ENCODE data around the gene TIFAB.
"Not testable (repeated sequence)": the region's sequence is repeated elsewhere in the genome, so short reads cannot be mapped to it uniquely, and the experiment has no call there.

TIFAB gene, protein sequence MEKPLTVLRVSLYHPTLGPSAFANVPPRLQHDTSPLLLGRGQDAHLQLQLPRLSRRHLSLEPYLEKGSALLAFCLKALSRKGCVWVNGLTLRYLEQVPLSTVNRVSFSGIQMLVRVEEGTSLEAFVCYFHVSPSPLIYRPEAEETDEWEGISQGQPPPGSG

DNA sequence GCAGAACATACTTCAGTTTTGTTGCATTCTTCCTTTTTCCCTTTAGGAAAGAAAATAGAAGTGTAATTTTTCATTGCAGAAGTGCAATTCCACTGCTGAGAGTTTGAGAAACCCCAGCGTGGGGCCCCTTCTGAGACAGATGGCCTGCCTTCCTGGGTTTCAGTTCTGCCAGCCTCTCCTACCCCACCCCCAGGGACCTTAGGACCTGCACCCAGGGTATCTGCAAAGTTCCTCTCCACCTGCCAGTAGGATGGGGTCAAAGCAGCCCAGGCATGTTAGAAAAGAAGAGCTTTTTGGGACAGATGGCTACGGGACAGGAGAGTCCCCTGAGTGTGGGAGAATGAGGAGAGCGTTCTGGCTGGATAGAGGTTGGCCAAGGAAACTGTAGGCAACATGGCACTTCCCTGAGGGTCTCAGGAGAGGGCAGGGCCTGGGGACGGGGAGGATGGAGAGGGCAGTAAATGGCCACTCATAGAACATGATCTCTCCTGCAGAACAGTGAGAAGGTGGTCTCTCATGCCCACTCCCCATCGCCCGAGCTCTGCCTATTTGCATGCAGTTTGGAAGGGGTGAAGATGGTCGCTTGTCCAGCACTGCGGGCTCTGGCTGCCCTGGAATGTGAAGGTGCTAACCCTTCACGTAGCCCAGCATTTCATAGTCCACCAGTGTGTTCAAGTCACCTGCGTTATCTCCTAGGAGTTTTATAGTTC lies at the start of gene TIFAB:
Gene TIFAB (minus strand): TSS at position 31 of the 710 bp plus-strand sequence. CDS start 2,412 bp downstream, outside the sequence.
- DNase-seq, result no peak

DNA sequence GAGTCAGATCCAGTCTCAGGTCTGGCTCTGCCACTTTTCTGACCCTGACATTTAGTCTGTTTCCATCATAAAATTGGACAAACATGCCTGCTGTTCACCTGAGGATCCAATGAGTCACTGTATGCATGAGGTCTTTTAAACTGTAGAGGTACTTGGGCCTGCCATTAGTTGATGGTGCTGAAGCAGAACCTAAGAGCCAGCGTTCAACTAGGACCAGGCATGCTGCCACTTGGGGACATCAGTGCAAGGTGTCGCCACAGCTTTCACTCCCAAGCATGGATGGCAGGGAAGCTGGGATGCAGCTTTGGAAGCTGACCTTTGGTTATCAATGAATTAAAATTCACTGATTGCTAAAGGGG lies 46.5 kb upstream of the TIFAB start:
- DNase-seq, result no peak

DNA sequence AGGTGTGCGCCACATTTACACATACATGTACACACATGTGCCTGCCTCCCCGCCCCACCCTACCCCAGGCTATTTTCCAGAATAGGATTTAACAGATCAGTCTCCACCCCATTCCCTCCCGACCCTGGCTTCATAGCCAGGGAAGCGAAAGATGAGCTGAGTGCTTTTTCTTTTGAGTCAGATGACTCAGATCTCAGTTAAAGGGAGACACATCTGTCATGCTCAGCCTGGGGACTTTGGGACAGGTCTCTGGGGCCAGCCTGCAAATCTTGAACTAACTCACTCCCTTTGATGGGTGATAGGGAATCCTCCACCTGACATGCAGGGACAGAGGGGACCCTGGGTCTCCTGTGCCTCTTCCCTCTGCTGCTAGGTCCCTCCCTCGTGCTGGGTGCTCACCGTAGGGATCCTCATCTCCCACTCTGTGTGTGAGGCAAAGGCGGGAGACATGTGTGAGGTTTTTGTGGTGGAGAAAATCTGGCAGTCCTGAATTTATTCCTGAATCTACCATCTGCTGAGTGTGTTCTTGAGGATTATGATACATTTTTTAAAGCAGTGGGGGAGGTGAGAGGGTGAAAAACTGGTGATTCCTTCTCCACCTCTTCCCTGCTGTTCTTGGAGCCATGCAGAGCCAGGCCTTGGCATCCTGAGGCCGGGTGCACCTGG lies 46.0 kb upstream of the TIFAB start:
- no peak for DNase-seq

DNA sequence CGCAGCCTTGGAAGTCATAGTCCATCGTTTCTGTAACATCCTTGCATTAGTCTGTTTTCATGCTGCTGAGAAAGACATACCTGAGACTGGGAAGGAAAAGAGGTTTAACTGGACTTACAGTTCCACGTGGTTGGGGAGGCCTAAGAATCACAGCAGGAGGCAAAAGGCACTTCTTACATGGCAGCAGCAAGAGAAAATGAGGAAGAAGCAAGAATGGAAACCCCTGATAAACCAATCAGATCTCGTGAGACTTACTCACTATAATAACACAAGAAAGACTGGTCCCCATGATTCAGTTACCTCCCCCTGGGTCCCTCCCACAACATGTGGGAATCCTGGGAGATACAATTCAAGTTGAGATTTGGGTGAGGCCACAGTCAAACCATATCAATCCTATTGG lies 43.4 kb upstream of the TIFAB start:
- not testable (repeated sequence) for DNase-seq

DNA sequence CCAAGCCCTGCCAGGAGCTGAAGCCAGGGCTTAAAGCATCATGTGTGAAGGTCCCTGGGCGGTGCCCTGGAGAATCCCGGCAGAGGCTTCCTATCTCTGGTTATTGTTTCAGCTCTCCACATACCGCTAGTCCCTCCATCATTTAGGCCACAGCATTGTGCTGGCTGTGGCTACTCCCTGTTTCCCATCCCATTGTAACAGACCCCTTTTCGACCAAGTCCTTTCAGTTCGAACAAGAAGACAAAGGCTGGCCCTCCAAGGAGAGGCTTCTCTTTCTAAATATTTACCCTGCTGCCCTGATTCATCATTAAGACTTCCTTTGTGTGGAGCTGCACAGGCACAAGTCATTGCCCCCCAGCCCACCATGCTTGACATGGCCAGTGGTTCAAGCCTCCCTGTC lies 42.0 kb upstream of the TIFAB start:
- no peak for DNase-seq

DNA sequence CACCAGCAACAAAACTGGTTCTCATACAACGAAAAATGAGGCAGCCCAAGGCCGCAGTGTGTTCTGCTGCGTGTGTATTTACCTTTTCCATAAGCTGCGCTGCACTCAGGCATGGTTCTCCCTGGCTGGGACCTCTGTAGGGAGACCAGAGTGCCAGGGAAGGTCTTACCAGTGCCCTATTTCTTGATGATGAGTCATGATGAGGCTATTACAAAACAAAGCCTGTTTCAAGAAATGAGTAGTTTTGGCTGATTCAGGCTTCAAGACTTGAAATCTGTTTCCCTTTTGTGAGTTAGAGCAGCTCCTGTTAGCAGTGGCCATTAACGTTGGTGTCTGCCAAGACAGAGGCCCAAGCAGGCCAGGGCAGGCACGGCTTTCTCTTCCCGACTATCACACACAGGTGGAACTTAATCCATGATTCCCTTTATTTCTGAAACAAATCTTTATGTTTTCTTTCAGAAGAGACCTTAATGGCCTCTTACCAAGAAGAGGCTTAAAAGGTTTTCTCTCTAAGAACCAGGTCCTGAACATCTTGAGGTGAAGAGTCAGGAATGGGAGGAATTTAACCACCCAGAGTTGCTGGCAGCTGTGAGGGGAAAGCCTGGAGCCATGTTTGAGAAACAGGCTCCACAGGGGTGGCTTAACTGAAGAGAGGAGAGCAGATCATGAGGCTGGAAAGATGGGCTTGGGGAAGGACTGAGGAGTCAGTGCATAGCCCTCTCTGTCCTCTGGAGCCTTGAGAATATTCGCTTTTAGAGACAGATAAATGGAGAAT lies 41.4 kb upstream of the TIFAB start:
- DNase-seq, result no peak

DNA sequence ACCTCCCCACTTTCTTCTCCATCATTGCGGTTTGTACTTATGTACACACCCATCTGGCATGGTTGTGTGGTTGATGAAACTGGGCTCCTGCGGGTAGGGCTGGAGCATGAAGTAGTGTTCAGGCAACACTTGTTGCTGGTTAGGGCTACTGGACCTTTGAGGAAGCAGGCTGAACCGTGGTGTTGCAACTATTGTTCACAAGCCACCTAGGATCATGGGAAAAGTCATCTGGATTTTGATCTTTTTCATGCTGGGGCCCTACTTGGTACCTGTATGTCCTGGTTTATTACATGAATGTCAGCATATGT lies 40.1 kb upstream of the TIFAB start:
- DNase-seq, result no peak

DNA sequence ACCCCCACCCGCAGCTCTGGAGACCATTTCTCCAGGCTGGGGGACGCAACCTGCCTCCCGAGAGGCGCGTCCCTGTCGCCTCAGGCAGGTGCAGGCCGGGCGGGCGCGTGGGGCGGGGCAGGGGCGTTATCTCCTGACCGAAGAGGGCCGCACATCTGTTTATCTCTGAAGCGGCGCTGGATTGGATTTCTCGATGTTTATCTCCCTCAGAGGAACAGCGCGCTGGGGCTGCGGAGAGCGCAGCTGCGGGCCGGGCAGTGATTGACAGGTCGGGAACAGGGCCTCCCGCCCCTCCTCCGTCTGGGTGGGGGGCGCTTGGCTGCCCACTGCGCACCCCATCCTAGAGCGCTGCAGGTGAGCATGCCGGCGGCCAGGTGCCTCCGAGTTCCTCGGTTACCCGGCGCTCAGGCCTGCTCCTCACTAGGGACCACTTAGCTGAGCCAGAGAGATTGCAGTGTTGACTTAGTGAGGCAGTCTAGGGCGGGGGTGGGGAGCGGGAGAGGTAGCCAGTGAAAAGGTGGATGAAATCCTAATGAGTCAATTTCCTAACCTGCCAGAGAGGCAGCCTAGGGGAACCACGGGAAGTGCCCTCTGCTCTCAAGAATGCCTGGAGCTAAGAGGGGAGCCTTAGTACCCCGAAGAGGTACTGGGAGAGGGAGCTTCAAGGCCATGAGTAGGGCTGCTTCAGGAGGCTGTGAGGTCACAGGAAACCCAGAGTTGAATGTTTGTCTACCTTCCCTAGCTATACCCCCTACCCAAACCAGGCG lies 39.6 kb upstream of the TIFAB start:
- DNase-seq, result no peak

DNA sequence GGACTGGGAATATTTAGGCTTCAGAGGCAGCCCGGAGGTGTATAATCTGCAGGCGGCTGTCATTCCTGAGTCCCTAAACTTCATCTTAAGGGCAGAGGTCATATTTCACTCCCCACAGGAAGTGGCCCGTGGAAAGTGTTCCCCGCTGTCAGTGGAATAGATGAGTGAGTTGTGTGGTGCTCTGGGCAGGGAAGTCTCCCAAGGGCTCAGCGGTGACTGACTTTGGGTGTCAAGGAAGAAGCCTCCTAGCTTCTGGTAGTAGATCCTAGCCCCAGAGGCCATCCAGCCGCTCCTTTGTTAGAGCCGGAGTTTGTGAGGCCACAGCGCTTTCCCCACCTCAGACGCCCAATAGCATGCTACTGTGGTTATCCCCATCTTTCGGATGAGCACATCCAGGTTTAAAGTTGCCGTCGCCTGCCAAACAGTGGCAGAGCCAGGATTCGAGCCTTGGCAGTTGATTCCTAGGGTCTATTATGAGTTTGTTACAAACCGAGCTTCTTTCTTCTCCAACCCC lies 38.9 kb upstream of the TIFAB start:
- DNase-seq, result no peak

DNA sequence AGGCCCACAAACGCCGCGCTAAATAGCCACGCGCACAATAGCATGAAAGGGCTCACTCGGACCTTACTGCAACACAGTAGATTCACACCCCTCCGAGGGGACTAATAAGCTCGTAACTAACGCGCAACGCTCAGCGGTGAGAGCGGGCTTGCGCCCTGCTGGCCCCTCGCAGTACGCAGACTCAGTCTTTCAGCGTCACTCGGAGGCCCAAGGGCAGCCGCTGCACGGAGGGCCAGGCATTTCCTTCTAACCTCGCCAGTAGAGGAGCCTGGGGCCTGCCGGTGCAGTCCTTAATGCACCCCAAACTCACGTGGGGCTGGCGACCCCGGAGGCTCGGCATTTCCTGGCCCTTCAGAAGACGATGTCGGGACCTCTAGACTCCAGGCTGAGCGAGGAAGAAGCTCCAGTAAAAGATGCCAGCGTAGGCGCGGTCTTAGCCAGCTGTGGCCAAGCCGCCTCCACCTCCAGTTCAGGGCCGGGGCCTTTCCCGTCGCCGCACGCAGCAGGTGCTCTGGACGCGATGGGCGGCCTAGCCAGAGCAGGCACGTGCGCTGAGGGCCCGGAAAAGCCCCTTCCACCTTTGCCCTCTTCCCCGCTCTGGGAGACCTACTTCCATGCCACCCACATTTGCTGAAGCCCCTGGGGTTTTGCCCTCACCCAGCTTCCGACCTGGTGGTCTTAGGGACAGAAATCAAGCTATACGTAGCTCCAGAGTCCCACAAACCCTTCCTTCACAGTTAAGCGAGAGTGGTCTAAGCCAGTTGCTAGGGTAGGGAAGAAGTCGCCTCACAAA lies 38.3 kb upstream of the TIFAB start:
- DNase-seq, result no peak

DNA sequence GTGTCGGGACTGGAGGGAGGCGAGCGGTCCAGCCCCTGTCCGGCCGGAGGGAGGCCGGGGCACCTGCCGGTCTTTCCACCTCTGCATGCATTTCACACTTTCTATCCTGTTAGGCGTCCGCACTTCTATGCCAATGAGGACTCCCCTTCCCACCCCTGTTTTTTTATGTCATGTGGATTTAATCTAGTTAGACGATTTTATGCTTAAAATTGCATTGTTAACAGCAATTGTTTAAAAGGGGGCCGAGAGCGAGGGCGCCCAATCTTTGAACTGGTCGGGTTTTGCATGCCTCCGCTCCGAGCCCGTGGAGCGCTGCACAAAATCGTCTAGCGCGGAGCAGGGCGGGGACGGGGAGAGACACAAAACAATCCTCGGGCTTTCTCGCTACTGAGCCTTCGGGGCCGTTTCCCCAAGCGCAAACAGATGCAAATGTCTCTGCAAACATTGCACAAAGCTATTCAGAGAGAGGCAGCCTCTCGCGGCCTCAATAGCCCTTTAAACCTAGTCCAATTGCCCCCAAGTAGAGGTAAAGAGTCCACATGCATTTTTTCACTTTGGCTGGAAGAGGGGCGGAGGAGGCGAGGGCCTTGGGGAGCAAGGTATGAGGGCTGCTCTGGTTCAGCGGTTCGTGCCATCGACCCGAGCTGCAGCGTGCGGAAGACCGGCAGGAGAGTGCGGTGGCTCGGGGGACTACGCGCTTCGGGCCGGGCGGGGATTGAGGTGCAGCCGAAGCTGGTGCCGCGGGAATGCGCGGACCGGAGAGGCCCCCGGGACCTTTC lies 37.5 kb upstream of the TIFAB start:
- DNase-seq, result no peak

DNA sequence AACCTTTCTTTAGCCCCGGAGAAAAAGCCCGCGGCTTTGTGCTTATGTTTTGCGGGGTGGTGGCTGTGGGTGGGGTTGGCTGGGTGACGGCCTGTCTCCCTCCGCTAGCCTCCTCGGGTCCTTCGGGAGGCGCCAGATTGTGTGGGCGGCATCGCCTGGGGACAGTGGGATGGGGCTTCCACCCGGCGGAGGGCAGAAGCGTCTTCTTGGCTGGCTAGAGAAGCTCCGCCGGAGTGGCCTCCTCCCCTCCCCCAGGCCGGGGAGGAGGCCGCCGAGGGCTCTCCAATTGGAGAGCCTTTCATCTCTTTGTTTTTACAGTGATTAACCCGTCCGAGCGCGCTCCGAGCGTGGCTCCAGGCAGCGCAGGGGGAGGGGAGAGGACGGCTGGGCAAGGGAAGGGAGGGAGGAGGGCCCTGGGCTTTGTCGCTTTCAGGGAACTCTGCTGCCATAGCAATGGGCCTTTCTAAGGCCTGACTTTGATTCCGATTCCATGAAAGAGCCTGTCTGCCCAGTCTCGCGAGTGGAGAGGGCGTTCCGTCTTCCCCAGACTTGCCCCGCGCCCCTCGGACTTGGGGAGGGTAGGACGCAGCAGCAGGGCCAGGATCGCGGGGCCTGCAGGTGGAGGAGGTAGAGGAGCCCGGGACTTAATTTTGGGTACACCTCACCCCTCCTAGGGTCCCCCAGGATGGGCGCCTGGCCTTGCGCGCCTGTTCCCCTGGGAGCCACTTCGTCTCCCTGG lies 36.7 kb upstream of the TIFAB start:
- no peak for DNase-seq

DNA sequence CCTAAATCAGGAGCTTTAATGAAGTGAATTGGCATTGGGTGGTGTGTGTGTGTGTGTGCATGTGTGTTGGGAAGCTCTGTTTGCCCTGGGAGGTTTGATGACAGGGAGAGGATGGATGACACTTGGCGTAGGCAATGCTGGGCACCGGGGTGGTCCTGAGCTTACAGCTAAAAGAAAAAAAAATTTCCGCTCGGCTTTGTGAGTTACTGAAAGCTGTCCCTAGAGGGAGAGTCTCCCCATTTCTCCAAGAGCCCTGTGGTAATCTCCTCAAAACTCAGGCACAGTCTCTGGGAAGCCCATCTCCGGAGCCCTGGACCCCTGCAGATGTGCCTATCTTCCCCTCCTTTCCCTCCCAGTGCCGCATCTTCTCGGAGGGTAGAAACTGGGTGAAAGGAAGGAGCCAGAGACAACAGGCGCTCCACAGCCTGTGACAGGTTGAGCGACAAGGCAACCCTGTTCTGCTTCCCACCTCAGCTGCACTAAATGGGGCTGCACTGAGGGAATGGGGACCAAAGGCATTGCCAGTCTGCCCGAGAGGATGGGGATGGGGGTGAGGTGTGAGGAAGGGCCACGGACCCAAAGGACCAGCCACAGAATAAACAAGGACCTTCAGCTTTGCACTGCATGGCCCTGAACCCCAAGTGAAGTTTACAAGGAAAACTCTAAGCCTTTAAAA lies 35.8 kb upstream of the TIFAB start:
- no peak for DNase-seq

DNA sequence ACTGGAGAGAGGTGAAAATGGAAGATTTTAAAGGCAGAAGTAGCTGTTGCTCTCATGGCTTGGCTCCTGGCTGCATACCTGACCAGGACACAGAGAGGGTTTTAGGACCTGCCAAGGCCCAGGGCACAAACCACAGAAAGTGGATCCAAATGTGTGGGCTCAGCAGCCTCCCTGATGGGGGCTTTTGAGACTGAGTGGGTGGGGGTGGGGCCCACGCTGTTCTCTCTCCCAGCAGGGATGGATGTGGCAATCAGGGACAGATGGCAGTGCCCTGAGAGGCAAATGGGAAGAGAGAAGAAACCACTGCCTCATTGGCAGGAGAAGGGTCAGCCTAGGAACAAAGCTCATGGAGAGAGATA lies 34.9 kb upstream of the TIFAB start:
- DNase-seq, result no peak

DNA sequence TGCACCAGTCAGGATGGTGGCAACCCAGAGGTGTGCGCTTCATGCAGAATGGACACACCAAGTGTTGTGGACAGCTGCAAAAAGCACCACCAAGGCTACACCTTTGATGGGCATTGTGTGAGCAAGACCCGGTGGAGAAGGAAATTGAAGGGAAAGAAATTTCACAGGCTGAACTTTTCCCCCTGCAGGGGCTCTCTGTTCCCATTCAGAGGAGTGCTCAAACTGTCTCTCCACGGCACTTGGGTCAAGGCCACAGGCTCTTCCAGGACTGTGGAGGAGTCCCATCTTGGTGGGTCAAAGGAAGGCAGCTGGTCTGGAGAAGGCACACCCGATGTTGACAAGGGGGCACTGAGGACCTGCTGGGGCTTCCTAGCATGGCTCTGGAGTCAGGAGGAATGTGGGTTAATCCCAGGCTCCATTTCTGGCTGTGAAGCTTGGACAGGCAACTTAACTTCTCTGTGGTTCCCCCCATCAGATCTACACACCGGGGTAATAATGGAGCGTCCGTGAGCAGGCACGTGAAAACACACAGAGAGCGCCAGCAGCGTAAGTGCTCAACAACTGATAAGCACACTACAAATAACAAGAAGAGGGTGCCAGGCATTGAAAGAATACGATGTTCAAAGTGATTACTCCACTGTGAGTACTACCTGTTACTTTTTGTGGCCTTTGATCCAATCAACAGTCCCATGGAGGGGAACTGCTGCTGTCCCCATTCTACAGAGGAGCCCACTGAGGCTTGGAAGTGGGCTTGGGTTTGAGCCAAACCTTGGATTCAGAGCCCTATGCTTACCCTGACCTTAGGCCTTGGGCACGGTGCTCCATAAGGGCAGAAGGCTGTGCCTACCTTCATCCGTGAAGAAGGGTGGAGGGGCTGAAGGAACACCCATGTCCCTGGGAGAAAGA lies 34.2 kb upstream of the TIFAB start:
- no peak for DNase-seq

DNA sequence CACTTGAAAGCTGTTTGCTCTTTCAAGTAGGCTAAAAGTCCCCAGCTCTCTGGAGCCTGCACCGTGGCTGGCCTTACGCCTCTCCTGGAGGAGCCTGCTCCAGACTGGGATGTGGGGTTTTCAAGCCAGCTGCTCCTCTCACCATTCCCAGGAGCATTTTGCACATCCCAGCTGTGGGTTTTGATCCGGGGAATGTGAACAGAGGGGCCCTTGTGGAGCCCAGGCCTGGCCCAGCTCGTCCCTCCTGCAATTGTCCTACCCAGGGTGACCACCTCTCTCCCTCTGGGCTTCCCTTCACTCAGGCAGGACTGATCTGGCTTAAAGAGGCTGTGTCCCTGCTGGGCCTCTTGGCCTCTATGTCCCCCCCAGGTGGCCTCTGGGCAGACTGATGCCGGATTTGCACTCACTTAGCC lies 32.5 kb upstream of the TIFAB start:
- no peak for DNase-seq

DNA sequence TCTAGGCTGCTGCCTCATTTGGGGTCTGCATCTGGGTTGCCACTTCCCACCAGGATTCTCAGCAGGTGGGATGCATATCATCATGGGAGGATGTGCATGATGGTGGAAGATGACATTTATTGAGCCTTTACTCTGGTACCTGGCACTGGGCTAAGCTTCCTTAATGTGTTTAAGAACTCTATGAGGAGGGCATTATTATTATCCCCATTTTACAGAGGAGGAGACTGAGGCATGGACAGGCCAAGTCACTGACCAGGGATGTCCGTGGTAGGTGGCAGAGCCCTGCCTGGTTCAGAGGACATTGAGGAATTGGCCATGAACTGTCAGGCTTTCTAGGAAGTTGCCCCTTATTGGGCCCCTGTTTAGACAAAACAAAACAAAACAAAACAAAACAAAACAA lies 31.1 kb upstream of the TIFAB start:
- DNase-seq, result no peak

DNA sequence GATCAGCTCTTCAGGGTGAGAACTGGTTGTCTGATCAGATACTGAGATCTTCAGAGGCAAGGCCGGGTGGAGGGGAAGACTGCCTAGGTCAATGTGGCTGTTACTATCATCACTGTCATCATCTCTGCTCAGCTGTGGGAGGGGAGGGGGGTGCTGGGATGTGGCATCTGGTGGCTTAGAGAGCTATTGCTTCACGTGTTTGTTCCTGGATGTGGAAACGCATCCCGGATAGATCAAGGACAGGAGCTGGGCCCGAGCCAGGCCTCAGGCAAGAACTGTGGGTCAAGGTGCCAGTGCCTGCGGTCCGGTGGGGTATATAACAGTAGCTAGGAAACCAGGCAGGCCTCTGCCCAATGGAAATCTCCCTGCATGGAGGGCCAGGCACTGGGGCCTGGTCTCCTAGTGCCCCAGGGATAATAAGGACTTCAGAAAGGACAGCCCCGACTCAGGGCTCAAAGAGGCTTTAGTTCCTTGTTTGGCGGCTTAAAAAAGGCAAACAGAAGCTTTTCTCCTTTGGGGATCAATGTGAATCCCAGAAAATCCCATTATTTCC lies 30.3 kb upstream of the TIFAB start:
- DNase-seq, result no peak

DNA sequence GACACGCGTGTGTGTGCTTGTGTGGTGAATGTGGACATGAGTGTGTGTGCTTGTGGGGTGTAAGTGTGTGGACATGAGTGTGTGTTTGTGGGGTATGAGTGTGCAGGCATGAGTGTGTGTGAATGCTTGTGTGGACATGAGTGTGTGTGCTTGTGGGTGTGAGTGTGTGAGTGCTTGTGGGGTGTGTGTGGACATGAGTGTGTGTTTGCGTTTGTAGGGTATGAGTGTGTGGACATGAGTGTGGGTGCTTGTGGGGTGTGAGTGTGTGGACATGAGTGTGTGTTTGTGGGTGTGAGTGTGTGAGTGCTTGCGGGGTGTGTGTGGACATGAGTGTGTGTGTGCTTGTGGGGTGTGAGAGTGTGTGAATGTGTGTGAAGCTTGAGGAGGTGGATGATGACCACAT lies 29.8 kb upstream of the TIFAB start:
- no peak for DNase-seq
